Pancreas (tissue), 10 donors: ENCODE results near the gene S100P. TPM values are rescaled to one million over a fixed set of nuclear protein-coding genes. Genes with fewer than 3 reads are reported as not detected.
"Not testable (repeated sequence)": the region's sequence is repeated elsewhere in the genome, so short reads cannot be mapped to it uniquely, and the experiment has no call there.

Experiments used
- ATAC-seq, 4 donors: fragments of 200-7000 bp; cut with Tn5 transposase; one replicate each; pipeline versions ENCODE4 v1.8.0 to v1.9.1; 2020; ENCODE audit warnings: mild to moderate bottlenecking in 4 of 4, moderate library complexity in 4 of 4
- DNase-seq, 6 donors: peaks; one replicate each; pipeline ENCODE4 v3.0.0-alpha.2; 2020
- FAIRE-seq: peaks from 2 replicates; lab custom pipeline; 2012; peaks lifted over from hg19 to GRCh38; lab: Jason Lieb, UNC
- H3K27ac ChIP-seq, 4 donors: fragments of 200-600 bp; sonication (generic); 1 replicate in 3 of 4; 2 replicates in 1 of 4; pipeline versions ENCODE4 v1.5.0 to v1.8.0; 2020
- H3K27me3 ChIP-seq, 4 donors: fragments of 200-600 bp; one replicate each; pipeline ENCODE4 v1.8.0; 2021
- H3K36me3 ChIP-seq, 3 donors: fragments of 200-600 bp; sonication (generic) in 1 of 3; one replicate each; pipeline versions ENCODE4 v1.5.0 to v1.8.0; 2020 to 2021
- H3K4me1 ChIP-seq, 3 donors: fragments of 200-600 bp; one replicate each; pipeline ENCODE4 v1.8.0; 2021
- H3K4me3 ChIP-seq, 4 donors: fragments of 200-600 bp; sonication (generic) in 2 of 4; one replicate each; pipeline versions ENCODE4 v1.5.0 to v1.8.0; 2020 to 2021
- H3K9me3 ChIP-seq, 4 donors: fragments of 200-600 bp; one replicate each; pipeline ENCODE4 v1.8.0; 2021
- WGBS, 2 donors: extraction: QIAGEN DNeasy Blood & Tissue Kit; methylation state at CpG; one replicate each; pipeline ENCODE4 v1.1.7; 2013; 5-methylcytosine and 5-hydroxymethylcytosine counted together
- intact Hi-C, 3 donors: fragments of 100-400 bp; cut with DNase I; formaldehyde crosslinking; loops; one replicate each; pipeline versions ENCODE4 v1.11.1 to v1.14.2; 2022
- polyA plus RNA-seq, 2 donors: library from polyadenylated mRNA; stranded (reverse); fragments of 200-250 nt; gene quantifications; one replicate each; pipeline ENCODE4 v1.2.3, GENCODE V29; 2013
- total RNA-seq, 6 donors: library from RNA; stranded (reverse); fragmentation: NEBNext Ultra II Directional in 4 of 6; extraction: Animal tissue kit (Norgen Biotek cat#: 25700) in 4 of 6; gene quantifications; one replicate each; pipeline versions ENCODE4 v1.2.1 to v1.2.4, GENCODE V29; 2021 to 2023
- TF ChIP-seq, protein P1 (sequence below), 4 donors: fragments of 200-600 bp; sonication (generic) in 3 of 4; IDR thresholded peaks; one replicate each; pipeline versions ENCODE4 v1.5.0 to v1.8.0; 2021; ENCODE audit warnings: antibody characterized with exemption in 4 of 4
- donor health status: healthy with polysubstance abuse.
- donor health status: DM: no; HTN: no; CAD: no; lungs with moderate emphysema.
- donor health status: DM: no; HTN: no; CAD: no.
- donor health status: control.
- donor health status: control.
- donor health status: Bipolar disorder and iron deficiency.
- donor health status: DM: yes; HTN: yes; CAD: no.
- donor health status: DM: no; HTN: no; CAD: no.
- donor health status: DM: no; HTN: no; CAD: no.
- donor health status: DM: yes; HTN: yes; CAD: no.

The S100P gene
- total and polyA plus RNA-seq, 8 donors, result 0.42 to 15.7 (median 1.5) TPM; not detected in 4

DNA sequence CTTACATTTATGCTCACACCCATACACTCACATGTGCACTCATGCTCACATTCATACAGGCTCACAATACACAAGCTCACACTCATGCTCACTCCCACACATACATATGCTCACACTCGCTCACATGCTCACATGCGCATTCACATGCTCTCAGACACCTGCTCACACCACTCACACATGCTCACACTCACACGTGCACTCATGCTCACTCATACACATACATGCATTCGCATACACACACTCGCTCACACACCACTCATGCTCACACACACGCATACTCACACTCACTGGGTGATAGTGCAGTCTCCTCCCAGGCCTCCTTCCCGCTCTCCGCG, 28.4 kb upstream of the S100P start:
- intact Hi-C loops, result no loop called here
- FAIRE-seq, result no peak
- H3K4me3 ChIP-seq, result no peak overlapping the region

DNA sequence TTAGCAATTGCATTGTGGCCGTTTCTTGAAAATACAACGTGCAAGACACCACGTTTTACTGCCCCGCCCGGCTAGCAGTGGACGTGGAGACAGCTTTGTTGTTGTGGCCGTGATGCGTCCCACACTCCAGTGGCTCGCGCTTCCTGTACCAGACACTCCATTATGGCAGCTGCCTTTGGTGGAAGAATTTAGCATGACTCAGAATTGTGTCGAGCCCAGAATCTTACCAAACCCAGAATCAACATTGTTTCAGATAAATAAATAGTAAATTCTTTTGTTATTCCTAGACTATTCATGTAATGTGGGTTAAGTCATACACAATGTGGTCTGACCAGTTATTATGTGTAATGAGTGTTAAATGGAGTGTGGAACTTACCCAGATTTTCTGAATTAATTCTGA, 25.3 kb upstream of the S100P start:
- ATAC-seq (no peak), DNase-seq (no peak), FAIRE-seq (no peak)
- TF ChIP-seq, protein P1, sequence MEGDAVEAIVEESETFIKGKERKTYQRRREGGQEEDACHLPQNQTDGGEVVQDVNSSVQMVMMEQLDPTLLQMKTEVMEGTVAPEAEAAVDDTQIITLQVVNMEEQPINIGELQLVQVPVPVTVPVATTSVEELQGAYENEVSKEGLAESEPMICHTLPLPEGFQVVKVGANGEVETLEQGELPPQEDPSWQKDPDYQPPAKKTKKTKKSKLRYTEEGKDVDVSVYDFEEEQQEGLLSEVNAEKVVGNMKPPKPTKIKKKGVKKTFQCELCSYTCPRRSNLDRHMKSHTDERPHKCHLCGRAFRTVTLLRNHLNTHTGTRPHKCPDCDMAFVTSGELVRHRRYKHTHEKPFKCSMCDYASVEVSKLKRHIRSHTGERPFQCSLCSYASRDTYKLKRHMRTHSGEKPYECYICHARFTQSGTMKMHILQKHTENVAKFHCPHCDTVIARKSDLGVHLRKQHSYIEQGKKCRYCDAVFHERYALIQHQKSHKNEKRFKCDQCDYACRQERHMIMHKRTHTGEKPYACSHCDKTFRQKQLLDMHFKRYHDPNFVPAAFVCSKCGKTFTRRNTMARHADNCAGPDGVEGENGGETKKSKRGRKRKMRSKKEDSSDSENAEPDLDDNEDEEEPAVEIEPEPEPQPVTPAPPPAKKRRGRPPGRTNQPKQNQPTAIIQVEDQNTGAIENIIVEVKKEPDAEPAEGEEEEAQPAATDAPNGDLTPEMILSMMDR (IDR thresholded peaks at IDR 0.05), result no peak
- intact Hi-C loops, result no loop called here
- 84 to 91% methylated on average over 11 of the region's 11 CpGs for WGBS, 2 donors
- Histone ChIP-seq H3K4me3 (no peak overlapping the region), H3K27ac (no peak overlapping the region), H3K4me1 (no peaks in the 10 kb centered on the region), H3K9me3 (no peaks in the 10 kb centered on the region), H3K27me3 (no peaks in the 10 kb centered on the region), H3K36me3 (no peaks in the 10 kb centered on the region)

More for the DNA sequence above, 28.4 kb upstream of the S100P start:
- H3K27ac ChIP-seq, result no peak overlapping the region
- no peaks in the 10 kb centered on the region for H3K27me3 ChIP-seq
- no peaks in the 10 kb centered on the region for H3K4me1 ChIP-seq
- DNase-seq (no peak), ATAC-seq (no peak)
- no peaks in the 10 kb centered on the region for H3K9me3 ChIP-seq
- 90 to 97% methylated on average over 9 of the region's 9 CpGs for WGBS, 2 donors
- TF ChIP-seq, protein P1 (IDR thresholded peaks at IDR 0.05), result no peak
- H3K36me3 ChIP-seq, result no peaks in the 10 kb centered on the region

DNA sequence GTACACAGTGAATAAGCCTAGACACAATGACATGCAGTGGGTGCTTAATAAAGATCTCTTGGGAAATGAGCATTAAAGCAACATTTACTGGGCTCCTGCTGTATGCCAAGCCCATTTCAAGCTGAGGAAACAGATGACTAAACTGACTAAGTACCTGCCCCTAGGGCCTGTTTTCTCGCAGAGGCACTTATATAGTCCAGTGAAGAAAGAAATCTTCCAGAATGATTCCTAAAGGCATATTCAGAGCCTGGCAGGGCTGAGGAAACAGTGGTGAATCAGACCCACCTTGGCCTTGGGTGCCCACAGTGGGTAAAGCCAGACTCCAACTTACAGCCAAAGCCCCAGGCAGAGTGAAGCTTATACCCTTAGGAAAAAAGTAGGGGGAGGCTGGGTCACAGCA, 22.0 kb upstream of the S100P start:
- FAIRE-seq (no peak), DNase-seq (no peak), ATAC-seq (no peak)
- Histone ChIP-seq H3K9me3 (no peaks in the 10 kb centered on the region), H3K36me3 (no peaks in the 10 kb centered on the region), H3K27ac (no peak overlapping the region), H3K27me3 (no peaks in the 10 kb centered on the region), H3K4me3 (no peak overlapping the region), H3K4me1 (peaks cover 8 to 22% (median 18%) of the 10 kb centered on the region in 3 donors)
- TF ChIP-seq, protein P1 (IDR thresholded peaks at IDR 0.05), result no peak
- intact Hi-C loops, result no loop called here
- 86 to 90% methylated on average over 1 of the region's 1 CpG for WGBS, 2 donors

DNA sequence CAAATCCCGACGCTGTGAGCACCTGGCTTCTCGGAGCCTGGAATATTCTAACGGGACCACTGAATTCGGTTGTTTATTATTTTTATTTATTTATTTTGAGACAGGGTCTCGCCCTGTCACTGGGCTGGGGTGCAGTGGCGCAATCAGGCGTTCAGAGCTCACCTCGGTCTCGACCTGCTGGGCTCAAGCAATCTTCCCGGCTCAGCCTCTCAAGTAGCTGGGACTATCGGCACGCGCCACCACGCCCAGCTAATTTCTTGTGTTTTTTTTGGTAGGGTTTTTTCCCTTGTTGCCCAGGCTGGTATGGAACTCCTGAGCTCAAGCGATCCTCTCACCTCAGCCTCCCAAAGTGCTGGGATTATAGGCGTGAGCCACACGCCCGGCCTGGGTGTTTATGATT, 21.5 kb upstream of the S100P start:
- DNase-seq, result no peak
- H3K27me3 ChIP-seq, result no peaks in the 10 kb centered on the region
- TF ChIP-seq, protein P1 (IDR thresholded peaks at IDR 0.05), result no peak
- no peak overlapping the region for H3K4me3 ChIP-seq
- intact Hi-C loops, result no loop called here
- ATAC-seq, result no peak
- WGBS, 2 donors, result 95 to 98% methylated on average over 19 of the region's 19 CpGs
- peaks cover 8 to 24% (median 18%) of the 10 kb centered on the region in 3 donors for H3K4me1 ChIP-seq
- no peaks in the 10 kb centered on the region for H3K9me3 ChIP-seq
- no peaks in the 10 kb centered on the region for H3K36me3 ChIP-seq
- no peak overlapping the region for H3K27ac ChIP-seq
- FAIRE-seq, result no peak

DNA sequence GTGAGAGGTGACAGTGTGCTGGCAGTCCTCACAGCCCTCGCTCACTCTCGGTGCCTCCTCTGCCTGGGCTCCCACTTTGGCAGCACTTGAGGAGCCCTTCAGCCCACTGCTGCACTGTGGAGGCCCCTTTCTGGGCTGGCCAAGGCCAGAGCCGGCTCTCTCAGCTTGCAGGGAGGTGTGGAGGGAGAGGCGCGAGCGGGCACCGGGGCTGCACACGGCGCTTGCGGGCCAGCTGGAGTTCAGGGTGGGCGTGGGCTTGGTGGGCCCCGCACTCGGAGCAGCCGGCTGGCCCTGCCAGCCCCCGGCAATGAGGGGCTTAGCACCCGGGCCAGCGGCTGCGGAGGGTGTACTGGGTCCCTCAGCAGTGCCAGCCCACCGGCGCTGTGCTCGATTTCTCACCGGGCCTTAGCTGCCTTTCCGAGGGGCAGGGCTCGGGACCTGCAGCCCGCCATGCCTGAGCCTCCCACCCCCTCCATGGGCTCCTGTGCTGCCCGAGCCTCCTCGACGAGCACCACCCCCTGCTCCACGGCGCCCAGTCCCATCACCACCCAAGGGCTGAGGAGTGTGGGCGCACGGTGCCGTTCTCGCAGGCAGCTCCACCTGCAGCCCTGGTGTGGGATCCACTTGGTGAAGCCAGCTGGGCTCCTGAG, 21.0 kb upstream of the S100P start:
- FAIRE-seq, DNase-seq, H3K36me3 ChIP-seq, H3K9me3 ChIP-seq, intact Hi-C loops, H3K27me3 ChIP-seq, H3K27ac ChIP-seq, ATAC-seq: not testable (repeated sequence)
- H3K4me3 ChIP-seq, result peak overlapping the region in 1 of 4 donors; percentile 80
- H3K4me1 ChIP-seq, result peaks cover 8 to 24% (median 18%) of the 10 kb centered on the region in 3 donors
- 97 to 99% methylated on average over 26 to 34 of the region's 34 CpGs for WGBS, 2 donors

DNA sequence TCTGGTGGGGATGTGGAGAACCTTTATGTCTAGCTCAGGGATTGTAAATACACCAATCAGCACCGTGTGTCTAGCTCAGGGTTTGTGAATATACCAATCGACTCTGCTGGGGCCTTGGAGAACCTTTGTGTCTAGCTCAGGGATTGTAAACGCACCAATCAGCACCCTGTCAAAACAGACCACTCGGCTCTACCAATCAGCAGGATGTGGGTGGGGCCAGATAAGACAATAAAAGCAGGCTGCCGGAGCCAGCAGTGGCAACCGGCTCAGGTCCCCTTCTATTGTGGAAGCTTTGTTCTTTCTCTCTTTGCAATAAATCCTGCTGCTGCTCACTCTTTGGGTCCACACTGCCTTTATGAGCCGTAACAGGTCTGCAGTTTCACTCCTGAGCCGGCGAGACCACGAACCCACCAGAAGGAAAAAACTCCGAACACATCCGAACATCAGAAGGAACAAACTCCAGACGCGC, 20.5 kb upstream of the S100P start:
- peak overlapping the region in 3 of 4 donors; percentile 69 to 78 (median 73) for H3K27ac ChIP-seq
- intact Hi-C loops, H3K9me3 ChIP-seq, DNase-seq, FAIRE-seq, H3K36me3 ChIP-seq, H3K27me3 ChIP-seq: not testable (repeated sequence)
- 30 to 52% methylated on average over 14 of the region's 14 CpGs for WGBS, 2 donors
- peaks cover 8 to 24% (median 18%) of the 10 kb centered on the region in 3 donors for H3K4me1 ChIP-seq
- peak in 3 of 4 donors; percentile 14 to 37 (median 19) for ATAC-seq
- peak overlapping the region; percentile 38 to 80 (median 70) for H3K4me3 ChIP-seq
